Measurements from ENCODE around the gene CDX1.

CDX1 gene

DNA sequence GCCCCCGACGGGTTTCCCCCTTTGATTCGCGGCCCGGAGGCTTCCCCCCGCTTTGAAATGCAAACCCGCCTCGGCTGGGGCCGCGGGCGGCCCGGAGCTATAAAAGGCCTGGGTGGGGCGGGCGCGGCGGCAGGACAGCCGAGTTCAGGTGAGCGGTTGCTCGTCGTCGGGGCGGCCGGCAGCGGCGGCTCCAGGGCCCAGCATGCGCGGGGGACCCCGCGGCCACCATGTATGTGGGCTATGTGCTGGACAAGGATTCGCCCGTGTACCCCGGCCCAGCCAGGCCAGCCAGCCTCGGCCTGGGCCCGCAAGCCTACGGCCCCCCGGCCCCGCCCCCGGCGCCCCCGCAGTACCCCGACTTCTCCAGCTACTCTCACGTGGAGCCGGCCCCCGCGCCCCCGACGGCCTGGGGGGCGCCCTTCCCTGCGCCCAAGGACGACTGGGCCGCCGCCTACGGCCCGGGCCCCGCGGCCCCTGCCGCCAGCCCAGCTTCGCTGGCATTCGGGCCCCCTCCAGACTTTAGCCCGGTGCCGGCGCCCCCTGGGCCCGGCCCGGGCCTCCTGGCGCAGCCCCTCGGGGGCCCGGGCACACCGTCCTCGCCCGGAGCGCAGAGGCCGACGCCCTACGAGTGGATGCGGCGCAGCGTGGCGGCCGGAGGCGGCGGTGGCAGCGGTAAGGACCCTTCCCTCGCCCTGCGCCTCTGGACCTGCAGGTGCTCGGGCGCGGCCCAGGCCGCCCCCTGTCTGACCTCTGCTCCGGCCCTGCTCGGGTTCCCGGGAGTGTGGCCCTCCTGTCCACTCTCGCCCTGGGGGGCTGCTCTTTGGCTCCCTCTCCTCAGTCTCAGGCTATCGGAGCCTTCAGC lies at the start of gene CDX1:
Gene CDX1 (plus strand): TSS at position 129 of the 862 bp plus-strand sequence. CDS start 99 bp downstream, at position 228.
- H3K9me3 ChIP-seq (ENCODE audit: low read length) = no peaks in the 10 kb centered on the region
- H3K4me1 ChIP-seq (ENCODE audit: insufficient read depth, low read length) = no peaks in the 10 kb centered on the region
- peaks cover 10% of the 10 kb centered on the region for H3K27me3 ChIP-seq (ENCODE audit: insufficient read depth, low read length)
- H3K4me3 ChIP-seq (ENCODE audit: low read length) = no peak within 1 kb of the TSS
- H3K36me3 ChIP-seq (ENCODE audit: insufficient read depth, low read length) = no peaks in the 10 kb centered on the region
- no peak within 1 kb of the TSS for H2AFZ ChIP-seq (ENCODE audit: low read depth, low read length)

DNA sequence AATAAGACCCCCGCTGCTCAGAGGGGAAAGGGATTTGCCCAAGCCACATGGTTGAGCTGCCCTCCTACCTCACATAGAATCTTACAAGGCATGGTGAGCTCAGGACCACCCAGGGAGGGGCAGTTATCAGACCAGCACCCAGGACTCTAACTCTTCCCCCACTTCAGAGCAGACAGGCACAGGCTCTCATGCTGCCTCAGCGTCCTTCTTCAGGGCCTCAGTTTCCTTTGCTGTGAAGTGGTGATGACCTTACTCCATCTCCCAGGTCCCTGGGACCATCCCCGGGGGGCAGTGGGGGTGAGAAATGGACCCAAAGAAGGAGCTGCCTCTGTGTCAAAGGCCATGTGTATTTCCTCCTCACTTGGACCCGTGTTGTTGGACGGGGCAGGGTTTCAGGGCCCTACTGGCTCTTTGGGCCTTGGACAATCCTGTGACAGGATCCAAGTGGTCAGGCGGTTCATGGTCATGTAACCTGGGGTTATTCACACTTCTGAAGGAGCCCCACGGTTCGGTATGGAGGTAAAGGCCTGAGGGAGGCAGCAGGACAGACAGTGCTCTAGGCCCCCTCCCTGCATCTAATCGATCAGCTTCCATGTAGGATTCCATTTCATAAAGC lies 48.5 kb upstream of the CDX1 start:
- no peaks in the 10 kb centered on the region for H3K4me1 ChIP-seq (ENCODE audit: insufficient read depth, low read length)
- H3K4me3 ChIP-seq (ENCODE audit: low read length) = no peak overlapping the region
- no peaks in the 10 kb centered on the region for H3K36me3 ChIP-seq (ENCODE audit: insufficient read depth, low read length)
- no peaks in the 10 kb centered on the region for H3K27me3 ChIP-seq (ENCODE audit: insufficient read depth, low read length)
- no peak overlapping the region for H2AFZ ChIP-seq (ENCODE audit: low read depth, low read length)
- H3K9me3 ChIP-seq (ENCODE audit: low read length) = no peaks in the 10 kb centered on the region

GRCh38 chr5:150118561-150119229 lies 47.9 kb upstream of the CDX1 start:
- H2AFZ ChIP-seq (ENCODE audit: low read depth, low read length) = no peak overlapping the region
- no peaks in the 10 kb centered on the region for H3K27me3 ChIP-seq (ENCODE audit: insufficient read depth, low read length)
- H3K36me3 ChIP-seq (ENCODE audit: insufficient read depth, low read length) = no peaks in the 10 kb centered on the region
- H3K9me3 ChIP-seq (ENCODE audit: low read length) = no peaks in the 10 kb centered on the region
- no peaks in the 10 kb centered on the region for H3K4me1 ChIP-seq (ENCODE audit: insufficient read depth, low read length)
- no peak overlapping the region for H3K4me3 ChIP-seq (ENCODE audit: low read length)

- Histone ChIP-seq H3K4me3 (ENCODE audit: low read length) (no peak overlapping the region), H3K36me3 (ENCODE audit: insufficient read depth, low read length) (no peaks in the 10 kb centered on the region)
Observed at GRCh38 chr5:150119421-150120061, 47.0 kb upstream of the CDX1 start.

GRCh38 chr5:150120062-150120441 lies 46.5 kb upstream of the CDX1 start:
- H3K36me3 ChIP-seq (ENCODE audit: insufficient read depth, low read length) = no peaks in the 10 kb centered on the region
- no peaks in the 10 kb centered on the region for H3K9me3 ChIP-seq (ENCODE audit: low read length)
- no peak overlapping the region for H2AFZ ChIP-seq (ENCODE audit: low read depth, low read length)
- no peak overlapping the region for H3K4me3 ChIP-seq (ENCODE audit: low read length)
- no peaks in the 10 kb centered on the region for H3K4me1 ChIP-seq (ENCODE audit: insufficient read depth, low read length)
- H3K27me3 ChIP-seq (ENCODE audit: insufficient read depth, low read length) = no peaks in the 10 kb centered on the region

More at GRCh38 chr5:150119421-150120061, 47.0 kb upstream of the CDX1 start:
- H2AFZ ChIP-seq (ENCODE audit: low read depth, low read length) = no peak overlapping the region
- no peaks in the 10 kb centered on the region for H3K27me3 ChIP-seq (ENCODE audit: insufficient read depth, low read length)
- no peaks in the 10 kb centered on the region for H3K4me1 ChIP-seq (ENCODE audit: insufficient read depth, low read length)
- H3K9me3 ChIP-seq (ENCODE audit: low read length) = no peaks in the 10 kb centered on the region

- H3K27me3 ChIP-seq (ENCODE audit: insufficient read depth, low read length) = no peaks in the 10 kb centered on the region
- H3K4me1 ChIP-seq (ENCODE audit: insufficient read depth, low read length) = no peaks in the 10 kb centered on the region
- no peaks in the 10 kb centered on the region for H3K9me3 ChIP-seq (ENCODE audit: low read length)
- no peak overlapping the region for H2AFZ ChIP-seq (ENCODE audit: low read depth, low read length)
- no peak overlapping the region for H3K4me3 ChIP-seq (ENCODE audit: low read length)
- H3K36me3 ChIP-seq (ENCODE audit: insufficient read depth, low read length) = no peaks in the 10 kb centered on the region
Observed at GRCh38 chr5:150120617-150121447, 45.7 kb upstream of the CDX1 start.

DNA sequence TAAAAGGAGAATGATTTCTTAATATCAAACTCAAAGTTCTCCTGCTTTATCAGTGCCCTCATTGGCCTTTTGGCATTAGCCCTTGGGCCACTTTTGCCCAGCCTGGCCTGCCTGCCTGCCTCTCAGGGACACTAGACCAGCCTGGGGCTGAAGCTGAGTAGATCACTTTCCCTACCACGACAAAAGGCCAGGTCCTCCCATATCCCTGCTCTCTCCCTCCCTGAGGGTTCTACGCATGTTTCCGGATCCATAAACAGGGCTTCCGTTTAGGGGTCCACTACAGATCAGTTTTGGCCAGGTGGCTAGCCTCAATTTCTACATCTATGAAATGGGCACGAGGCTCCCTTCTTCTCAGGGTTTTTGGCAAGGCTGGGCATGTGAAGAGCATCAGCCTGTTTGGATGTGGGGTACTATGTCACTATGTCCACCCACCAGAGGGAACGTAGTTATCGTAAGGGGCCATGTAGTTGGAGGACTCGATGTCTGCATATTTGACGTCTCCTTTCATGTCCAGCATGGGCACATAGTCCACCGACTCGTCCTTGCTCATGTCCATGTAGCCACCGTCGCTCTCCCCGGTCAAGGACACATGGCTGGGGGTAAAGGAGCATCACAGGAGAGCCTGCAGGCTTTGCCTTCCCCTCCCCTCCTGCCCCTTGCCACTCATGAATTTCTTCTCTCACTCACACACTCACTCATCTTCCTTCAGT lies 45.0 kb upstream of the CDX1 start:
- no peaks in the 10 kb centered on the region for H3K27me3 ChIP-seq (ENCODE audit: insufficient read depth, low read length)
- H3K4me3 ChIP-seq (ENCODE audit: low read length) = no peak overlapping the region
- no peaks in the 10 kb centered on the region for H3K36me3 ChIP-seq (ENCODE audit: insufficient read depth, low read length)
- no peaks in the 10 kb centered on the region for H3K9me3 ChIP-seq (ENCODE audit: low read length)
- H3K4me1 ChIP-seq (ENCODE audit: insufficient read depth, low read length) = no peaks in the 10 kb centered on the region
- H2AFZ ChIP-seq (ENCODE audit: low read depth, low read length) = no peak overlapping the region

GRCh38 chr5:150122158-150122510 lies 44.4 kb upstream of the CDX1 start:
- no peaks in the 10 kb centered on the region for H3K9me3 ChIP-seq (ENCODE audit: low read length)
- H3K27me3 ChIP-seq (ENCODE audit: insufficient read depth, low read length) = no peaks in the 10 kb centered on the region
- no peak overlapping the region for H3K4me3 ChIP-seq (ENCODE audit: low read length)
- H2AFZ ChIP-seq (ENCODE audit: low read depth, low read length) = no peak overlapping the region
- no peaks in the 10 kb centered on the region for H3K4me1 ChIP-seq (ENCODE audit: insufficient read depth, low read length)
- no peaks in the 10 kb centered on the region for H3K36me3 ChIP-seq (ENCODE audit: insufficient read depth, low read length)

GRCh38 chr5:150122536-150123481 lies 43.8 kb upstream of the CDX1 start:
- no peak overlapping the region for H2AFZ ChIP-seq (ENCODE audit: low read depth, low read length)
- H3K4me1 ChIP-seq (ENCODE audit: insufficient read depth, low read length) = no peaks in the 10 kb centered on the region
- H3K9me3 ChIP-seq (ENCODE audit: low read length) = no peaks in the 10 kb centered on the region
- no peaks in the 10 kb centered on the region for H3K27me3 ChIP-seq (ENCODE audit: insufficient read depth, low read length)
- H3K36me3 ChIP-seq (ENCODE audit: insufficient read depth, low read length) = no peaks in the 10 kb centered on the region
- no peak overlapping the region for H3K4me3 ChIP-seq (ENCODE audit: low read length)

- Histone ChIP-seq H3K9me3 (ENCODE audit: low read length) (no peaks in the 10 kb centered on the region), H3K36me3 (ENCODE audit: insufficient read depth, low read length) (no peaks in the 10 kb centered on the region), H2AFZ (ENCODE audit: low read depth, low read length) (no peak overlapping the region), H3K4me1 (ENCODE audit: insufficient read depth, low read length) (no peaks in the 10 kb centered on the region), H3K4me3 (ENCODE audit: low read length) (no peak overlapping the region), H3K27me3 (ENCODE audit: insufficient read depth, low read length) (no peaks in the 10 kb centered on the region)
Observed at GRCh38 chr5:150123542-150123941, 43.0 kb upstream of the CDX1 start.

DNA sequence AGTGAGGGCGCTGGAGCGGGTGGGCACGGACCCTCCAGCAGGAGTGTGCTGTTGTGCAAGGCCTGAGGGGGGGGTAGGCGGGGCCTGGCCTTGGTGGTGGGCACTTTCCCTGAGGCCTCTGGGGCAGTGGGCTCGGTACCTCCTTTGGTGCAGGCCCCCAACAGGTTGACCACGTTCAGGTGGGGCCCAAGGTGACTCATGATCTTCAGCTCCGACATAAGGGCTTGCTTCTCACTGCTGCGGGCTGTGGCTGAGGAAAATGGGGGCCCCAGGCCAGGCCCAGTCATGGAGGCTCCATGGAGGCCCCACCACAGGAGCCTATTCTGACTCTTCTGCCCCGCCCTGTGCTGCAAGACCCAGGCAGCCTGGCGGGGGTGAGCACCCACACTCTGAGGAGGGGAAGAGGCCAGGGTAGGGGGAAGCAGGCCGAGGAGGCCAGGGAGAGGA lies 42.4 kb upstream of the CDX1 start:
- Histone ChIP-seq H3K36me3 (ENCODE audit: insufficient read depth, low read length) (no peaks in the 10 kb centered on the region), H3K4me3 (ENCODE audit: low read length) (no peak overlapping the region), H3K9me3 (ENCODE audit: low read length) (no peaks in the 10 kb centered on the region)

More for the DNA sequence above, 42.4 kb upstream of the CDX1 start:
- H2AFZ ChIP-seq (ENCODE audit: low read depth, low read length) = no peak overlapping the region
- no peaks in the 10 kb centered on the region for H3K27me3 ChIP-seq (ENCODE audit: insufficient read depth, low read length)
- no peaks in the 10 kb centered on the region for H3K4me1 ChIP-seq (ENCODE audit: insufficient read depth, low read length)

All from neuron (in vitro differentiated cells).